Measurements from ENCODE around the gene TADA2B. TPM values are rescaled to one million over a fixed set of nuclear protein-coding genes. Genes with fewer than 3 reads are reported as not detected.

The TADA2B gene
- total RNA-seq, 1 donor from 2014 or later: 26.9 TPM

DNA sequence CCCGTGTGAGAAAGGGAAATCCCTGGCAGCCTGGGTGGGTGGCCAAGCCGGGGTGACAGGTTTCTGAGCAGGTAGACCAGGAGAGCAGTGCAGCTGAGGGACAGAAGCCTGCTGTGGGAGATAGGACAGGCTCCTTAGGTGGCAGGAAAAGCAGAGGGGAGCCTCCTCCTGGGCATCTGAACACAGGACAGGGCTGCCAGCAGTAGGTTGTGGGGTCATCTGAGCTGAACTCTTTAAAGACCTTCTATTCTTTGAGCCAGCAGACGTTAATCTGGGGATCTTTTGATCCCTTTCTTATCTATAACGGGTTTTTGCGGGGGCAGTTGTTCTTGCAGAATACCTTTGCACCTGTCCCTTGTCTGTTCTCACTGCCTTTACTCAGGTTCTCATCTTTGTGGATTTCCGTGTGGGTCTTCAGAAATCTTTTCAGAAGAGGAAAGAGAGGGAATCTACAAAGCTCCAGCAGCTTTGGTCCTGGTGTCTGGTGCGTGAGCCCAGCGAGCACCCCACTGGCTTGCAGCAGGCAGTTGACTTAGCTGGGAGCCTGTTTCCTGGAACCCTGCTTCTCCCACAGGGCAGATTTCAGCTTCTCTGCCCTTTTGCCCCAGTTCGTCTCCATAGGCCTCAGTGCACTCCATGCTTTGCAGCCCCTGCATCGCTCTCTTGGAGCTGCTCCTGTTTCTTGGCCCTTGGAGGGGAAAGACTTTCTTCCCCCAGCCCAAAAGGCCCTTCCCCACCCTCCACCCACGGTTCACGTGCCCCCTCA lies 35.8 kb upstream of the TADA2B start:
- no peaks in the 10 kb centered on the region for H3K36me3 ChIP-seq (ENCODE audit: control insufficient read depth, insufficient read depth, low read length)
- TF ChIP-seq CTCF (IDR thresholded peaks at IDR 0.05; ENCODE audit: insufficient read depth, low read length, poor library complexity, severe bottlenecking): no peak
- no peak overlapping the region for H3K4me3 ChIP-seq (ENCODE audit: low read depth, low read length)
- H3K27me3 ChIP-seq (ENCODE audit: control insufficient read depth, insufficient read depth, low read length): no peaks in the 10 kb centered on the region
- DNase-seq (ENCODE audit: low read depth): no peak

DNA sequence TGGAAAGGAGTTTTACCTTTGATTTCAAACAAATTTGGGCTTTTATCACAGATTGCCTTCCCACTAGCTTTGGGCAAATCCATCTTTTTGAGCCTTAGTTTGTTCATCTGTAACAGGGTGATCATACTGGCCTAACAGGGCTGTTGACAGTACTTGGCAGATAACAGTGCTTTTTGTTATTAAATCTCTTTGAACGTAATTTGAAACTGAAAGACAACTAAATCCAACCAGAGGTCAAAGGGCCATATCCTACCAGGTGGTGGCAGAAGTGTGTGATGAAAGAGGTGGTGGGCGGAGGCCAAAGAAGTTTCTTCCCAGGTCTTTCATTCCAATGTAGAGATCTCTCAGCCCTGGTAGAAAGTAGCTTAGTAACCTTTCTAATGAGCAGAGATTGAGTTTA lies 35.2 kb upstream of the TADA2B start:
- DNase-seq (ENCODE audit: low read depth): no peak
- Histone ChIP-seq H3K27me3 (ENCODE audit: control insufficient read depth, insufficient read depth, low read length) (no peaks in the 10 kb centered on the region), H3K36me3 (ENCODE audit: control insufficient read depth, insufficient read depth, low read length) (no peaks in the 10 kb centered on the region), H3K4me3 (ENCODE audit: low read depth, low read length) (no peak overlapping the region)
- TF ChIP-seq CTCF (IDR thresholded peaks at IDR 0.05; ENCODE audit: insufficient read depth, low read length, poor library complexity, severe bottlenecking): no peak

GRCh38 chr4:7009564-7009963 lies 33.6 kb upstream of the TADA2B start:
- Histone ChIP-seq H3K36me3 (ENCODE audit: control insufficient read depth, insufficient read depth, low read length) (no peaks in the 10 kb centered on the region), H3K27me3 (ENCODE audit: control insufficient read depth, insufficient read depth, low read length) (no peaks in the 10 kb centered on the region), H3K4me3 (ENCODE audit: low read depth, low read length) (no peak overlapping the region)
- no peak for TF ChIP-seq CTCF (IDR thresholded peaks at IDR 0.05; ENCODE audit: insufficient read depth, low read length, poor library complexity, severe bottlenecking)
- DNase-seq (ENCODE audit: low read depth): no peak

GRCh38 chr4:7013175-7013574 lies 30.0 kb upstream of the TADA2B start:
- Histone ChIP-seq H3K36me3 (ENCODE audit: control insufficient read depth, insufficient read depth, low read length) (peaks cover 2% of the 10 kb centered on the region), H3K27me3 (ENCODE audit: control insufficient read depth, insufficient read depth, low read length) (no peaks in the 10 kb centered on the region), H3K4me3 (ENCODE audit: low read depth, low read length) (no peak overlapping the region)
- DNase-seq (ENCODE audit: low read depth): no peak
- no peak for TF ChIP-seq CTCF (IDR thresholded peaks at IDR 0.05; ENCODE audit: insufficient read depth, low read length, poor library complexity, severe bottlenecking)

GRCh38 chr4:7014815-7015214 lies 28.4 kb upstream of the TADA2B start:
- DNase-seq (ENCODE audit: low read depth): no peak
- TF ChIP-seq CTCF (IDR thresholded peaks at IDR 0.05; ENCODE audit: insufficient read depth, low read length, poor library complexity, severe bottlenecking): no peak
- Histone ChIP-seq H3K27me3 (ENCODE audit: control insufficient read depth, insufficient read depth, low read length) (no peaks in the 10 kb centered on the region), H3K36me3 (ENCODE audit: control insufficient read depth, insufficient read depth, low read length) (peaks cover 2% of the 10 kb centered on the region), H3K4me3 (ENCODE audit: low read depth, low read length) (no peak overlapping the region)

Measured in kidney epithelial cell (primary cell).